ENCODE results near the gene NCSTN.

The NCSTN gene

GRCh38 chr1:160342953-160343869 lies at the start of gene NCSTN, which contains the start of gene COPA:
TSS of gene NCSTN (plus strand) at chr1:160343383. CDS start at chr1:160343397, 14 bp downstream.
TSS of gene COPA (minus strand) at chr1:160343250. CDS start at chr1:160343170, 80 bp downstream.
- DNase-seq = peak; percentile 81

GRCh38 chr1:160296036-160296435 lies 47.1 kb upstream of the NCSTN start:
- no peak for DNase-seq

GRCh38 chr1:160300173-160300572 lies 43.0 kb upstream of the NCSTN start:
- DNase-seq = no peak

GRCh38 chr1:160307118-160307791 lies 35.9 kb upstream of the NCSTN start:
- DNase-seq = no peak

- no peak for DNase-seq
These were observed 34.6 kb upstream of the NCSTN start for GRCh38 chr1:160308451-160309184.

GRCh38 chr1:160309185-160309557 lies 34.0 kb upstream of the NCSTN start:
- DNase-seq = no peak

GRCh38 chr1:160309571-160309970 lies 33.6 kb upstream of the NCSTN start:
- no peak for DNase-seq

GRCh38 chr1:160315359-160315758 lies 27.8 kb upstream of the NCSTN start:
- no peak for DNase-seq

GRCh38 chr1:160322831-160323230 lies 20.4 kb upstream of the NCSTN start:
- no peak for DNase-seq

- DNase-seq = no peak
These were observed 17.9 kb upstream of the NCSTN start for GRCh38 chr1:160325252-160325651.

GRCh38 chr1:160326418-160326817 lies 16.8 kb upstream of the NCSTN start:
- DNase-seq = no peak

GRCh38 chr1:160328184-160328583 lies 15.0 kb upstream of the NCSTN start:
- no peak for DNase-seq

- DNase-seq = no peak
These were observed 13.1 kb upstream of the NCSTN start for GRCh38 chr1:160330119-160330518.

- no peak for DNase-seq
These were observed 10.7 kb upstream of the NCSTN start for GRCh38 chr1:160332516-160332915.

GRCh38 chr1:160338580-160338979 lies 4.6 kb upstream of the NCSTN start:
- DNase-seq = no peak

- no peak for DNase-seq
These were observed 3.0 kb upstream of the NCSTN start for GRCh38 chr1:160340146-160340545.

- DNase-seq = no peak
These were observed 2.3 kb upstream of the NCSTN start for GRCh38 chr1:160340866-160341265.

GRCh38 chr1:160342526-160342925 lies 657 bp upstream of the NCSTN start:
- DNase-seq = no peak

- DNase-seq = no peak
These were observed 1.1 kb downstream of the NCSTN start for GRCh38 chr1:160344241-160344640.

- no peak for DNase-seq
These were observed 1.8 kb downstream of the NCSTN start for GRCh38 chr1:160344936-160345335.

GRCh38 chr1:160346463-160346862 lies 3.3 kb downstream of the NCSTN start:
- DNase-seq = no peak

GRCh38 chr1:160346958-160347357 lies 3.8 kb downstream of the NCSTN start:
- no peak for DNase-seq

GRCh38 chr1:160351629-160352028 lies 8.4 kb downstream of the NCSTN start:
- DNase-seq = no peak

All from activated CD4-positive, alpha-beta T cell treated with anti-CD3 and anti-CD28 coated beads for 1 hour (primary cell).